ENCODE measurements around the gene CSRNP3. TPM values are rescaled to one million over a fixed set of nuclear protein-coding genes. Genes with fewer than 3 reads are reported as not detected.

Gene CSRNP3
- total and polyA plus RNA-seq, 12 donors, result 1.3 to 20.1 (median 4.9) TPM

DNA sequence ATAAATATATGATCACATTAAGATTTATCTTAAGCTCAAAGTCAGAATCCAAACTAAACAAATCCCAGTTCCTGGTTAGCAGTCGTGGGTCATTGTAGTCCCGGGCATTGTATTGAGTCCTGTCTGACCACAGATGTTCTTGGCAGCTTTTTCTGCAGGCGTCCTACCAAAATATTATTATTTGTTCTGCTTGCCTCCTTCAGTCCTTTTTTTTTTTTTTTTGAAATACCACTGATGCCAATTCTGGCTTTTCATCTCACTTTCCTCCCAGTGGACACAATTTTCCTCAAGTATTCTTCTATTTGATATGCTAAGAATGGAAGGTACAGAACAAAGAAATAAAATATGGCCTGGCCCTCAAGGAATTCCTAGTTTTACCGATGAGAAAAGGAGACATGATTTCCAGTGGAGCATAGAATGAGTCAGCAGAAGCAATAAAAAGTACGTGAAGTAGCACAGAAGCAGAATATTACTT lies 151.6 kb downstream of the CSRNP3 start:
- DNase-seq, result no peak
- TF ChIP-seq, protein P1, sequence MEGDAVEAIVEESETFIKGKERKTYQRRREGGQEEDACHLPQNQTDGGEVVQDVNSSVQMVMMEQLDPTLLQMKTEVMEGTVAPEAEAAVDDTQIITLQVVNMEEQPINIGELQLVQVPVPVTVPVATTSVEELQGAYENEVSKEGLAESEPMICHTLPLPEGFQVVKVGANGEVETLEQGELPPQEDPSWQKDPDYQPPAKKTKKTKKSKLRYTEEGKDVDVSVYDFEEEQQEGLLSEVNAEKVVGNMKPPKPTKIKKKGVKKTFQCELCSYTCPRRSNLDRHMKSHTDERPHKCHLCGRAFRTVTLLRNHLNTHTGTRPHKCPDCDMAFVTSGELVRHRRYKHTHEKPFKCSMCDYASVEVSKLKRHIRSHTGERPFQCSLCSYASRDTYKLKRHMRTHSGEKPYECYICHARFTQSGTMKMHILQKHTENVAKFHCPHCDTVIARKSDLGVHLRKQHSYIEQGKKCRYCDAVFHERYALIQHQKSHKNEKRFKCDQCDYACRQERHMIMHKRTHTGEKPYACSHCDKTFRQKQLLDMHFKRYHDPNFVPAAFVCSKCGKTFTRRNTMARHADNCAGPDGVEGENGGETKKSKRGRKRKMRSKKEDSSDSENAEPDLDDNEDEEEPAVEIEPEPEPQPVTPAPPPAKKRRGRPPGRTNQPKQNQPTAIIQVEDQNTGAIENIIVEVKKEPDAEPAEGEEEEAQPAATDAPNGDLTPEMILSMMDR (IDR thresholded peaks at IDR 0.05), result no peak
- no peak for TF ChIP-seq POLR2A (IDR thresholded peaks at IDR 0.05)
- intact Hi-C loops (cut with DNase I), result no loop called here
- Histone ChIP-seq H3K36me3 (replicated peaks in 1 of 2) (no peaks in the 10 kb centered on the region), H3K27me3 (no peaks in the 10 kb centered on the region), H3K9me3 (replicated peaks in 1 of 3) (peaks cover 0 to 6% (median 0%) of the 10 kb centered on the region in 3 donors), H3K27ac (no peak overlapping the region), H3K4me3 (no peak overlapping the region), H3K4me1 (replicated peaks in 1 of 2) (peaks cover 0 to 4% of the 10 kb centered on the region in 2 donors)
- 40 to 60% (median 47%) methylated on average over 5 of the region's 5 CpGs for WGBS, 4 donors

GRCh38 chr2:165623161-165623560 lies 153.7 kb downstream of the CSRNP3 start:
- no peak for DNase-seq
- no peaks in the 10 kb centered on the region for H3K36me3 ChIP-seq (replicated peaks in 1 of 2)
- TF ChIP-seq POLR2A (IDR thresholded peaks at IDR 0.05), result no peak
- TF ChIP-seq, protein P1 (IDR thresholded peaks at IDR 0.05), result no peak
- no peak overlapping the region for H3K27ac ChIP-seq
- H3K27me3 ChIP-seq, result no peaks in the 10 kb centered on the region
- H3K9me3 ChIP-seq (replicated peaks in 1 of 3), result no peaks in the 10 kb centered on the region
- H3K4me1 ChIP-seq (replicated peaks in 1 of 2), result peaks cover 0 to 4% of the 10 kb centered on the region in 2 donors
- H3K4me3 ChIP-seq, result no peak overlapping the region
- WGBS, 4 donors, result 90 to 99% (median 98%) methylated on average over 10 of the region's 10 CpGs
- intact Hi-C loops (cut with DNase I), result no loop called here

DNA sequence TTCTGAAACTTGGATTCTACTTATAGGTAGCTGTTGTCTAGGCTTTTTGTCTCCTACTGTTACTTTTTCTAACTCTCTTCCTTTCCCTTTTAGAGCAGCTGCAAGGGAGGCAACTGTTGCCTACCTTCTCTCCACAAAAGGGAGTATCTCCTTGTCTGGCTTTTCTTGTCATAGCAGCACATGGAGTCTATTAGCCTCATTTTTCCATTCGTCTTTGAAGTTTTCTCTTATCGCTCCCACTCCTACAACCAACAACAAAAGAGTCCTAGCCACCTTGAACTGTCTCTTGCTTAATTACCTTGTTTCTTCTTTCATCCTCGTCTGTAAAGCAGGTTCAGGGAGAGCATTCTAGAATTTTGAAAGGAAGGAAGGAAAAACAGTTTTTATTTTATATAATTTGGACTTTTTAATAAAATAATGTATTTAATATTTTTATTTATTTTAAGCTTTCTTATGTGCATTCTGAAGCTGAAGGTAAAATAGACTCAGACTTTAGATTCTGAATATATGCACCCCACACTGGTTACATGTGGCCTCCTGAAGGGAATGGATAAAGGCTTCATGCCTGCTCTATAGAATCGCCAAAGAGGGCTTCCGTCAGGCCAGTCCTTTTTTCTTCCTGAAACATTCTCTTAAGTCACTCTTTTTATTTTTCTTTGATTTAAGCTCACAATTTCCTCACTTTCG lies 154.4 kb downstream of the CSRNP3 start:
- no peak for DNase-seq
- intact Hi-C loops (cut with DNase I), result no loop called here
- Histone ChIP-seq H3K9me3 (replicated peaks in 1 of 3) (no peaks in the 10 kb centered on the region), H3K27ac (no peak overlapping the region), H3K4me3 (no peak overlapping the region), H3K27me3 (no peaks in the 10 kb centered on the region), H3K36me3 (replicated peaks in 1 of 2) (no peaks in the 10 kb centered on the region), H3K4me1 (replicated peaks in 1 of 2) (peaks cover 0 to 4% of the 10 kb centered on the region in 2 donors)
- no peak for TF ChIP-seq POLR2A (IDR thresholded peaks at IDR 0.05)
- TF ChIP-seq, protein P1 (IDR thresholded peaks at IDR 0.05), result no peak
- 90 to 95% (median 94%) methylated on average over 6 of the region's 6 CpGs for WGBS, 4 donors

GRCh38 chr2:165624470-165624800 lies 154.9 kb downstream of the CSRNP3 start:
- no peak overlapping the region for H3K27ac ChIP-seq
- H3K9me3 ChIP-seq (replicated peaks in 1 of 3), result no peaks in the 10 kb centered on the region
- H3K4me3 ChIP-seq, result no peak overlapping the region
- intact Hi-C loops (cut with DNase I), result no loop called here
- no peaks in the 10 kb centered on the region for H3K36me3 ChIP-seq (replicated peaks in 1 of 2)
- peaks cover 0 to 4% of the 10 kb centered on the region in 2 donors for H3K4me1 ChIP-seq (replicated peaks in 1 of 2)
- no peak for DNase-seq
- WGBS, 4 donors, result 72 to 85% (median 79%) methylated on average over 1 of the region's 1 CpG
- no peaks in the 10 kb centered on the region for H3K27me3 ChIP-seq
- no peak for TF ChIP-seq POLR2A (IDR thresholded peaks at IDR 0.05)
- TF ChIP-seq, protein P1 (IDR thresholded peaks at IDR 0.05), result no peak
